ENCODE data around the gene S1PR3. TPM values are rescaled to one million over a fixed set of nuclear protein-coding genes. Genes with fewer than 3 reads are reported as not detected.

The S1PR3 gene
- total and polyA plus RNA-seq, 12 donors = 3.6 to 61.6 (median 13.3) TPM

DNA sequence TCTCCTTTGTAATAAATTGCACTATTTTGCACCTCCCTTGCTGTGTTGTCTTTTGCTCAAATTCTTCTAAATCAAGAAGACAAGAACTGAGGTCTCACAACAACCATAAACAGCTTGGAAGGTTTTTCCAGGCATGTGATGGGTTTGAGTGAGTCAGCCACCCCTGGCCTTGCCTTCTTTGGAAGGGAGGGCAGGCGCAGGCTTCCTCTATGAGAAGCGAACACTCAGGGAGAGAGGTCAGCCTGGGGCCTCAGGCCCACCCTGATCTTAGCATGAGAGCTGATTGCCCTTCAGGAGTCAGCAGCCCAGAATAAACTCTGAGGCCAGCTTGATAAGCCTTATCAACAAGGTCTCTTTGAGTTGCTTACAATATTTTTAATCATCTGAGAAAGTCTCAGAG, 31.6 kb downstream of the S1PR3 start:
- H3K4me1 ChIP-seq = peaks cover 3 to 34% (median 27%) of the 10 kb centered on the region in 9 donors
- no peaks in the 10 kb centered on the region for H3K9me3 ChIP-seq
- peak; percentile 55 to 83 (median 74) for ATAC-seq
- peaks cover 0 to under 1% (median 0%) of the 10 kb centered on the region in 7 donors for H3K27me3 ChIP-seq
- no peak overlapping the region for H3K4me3 ChIP-seq
- TF ChIP-seq, protein P1, sequence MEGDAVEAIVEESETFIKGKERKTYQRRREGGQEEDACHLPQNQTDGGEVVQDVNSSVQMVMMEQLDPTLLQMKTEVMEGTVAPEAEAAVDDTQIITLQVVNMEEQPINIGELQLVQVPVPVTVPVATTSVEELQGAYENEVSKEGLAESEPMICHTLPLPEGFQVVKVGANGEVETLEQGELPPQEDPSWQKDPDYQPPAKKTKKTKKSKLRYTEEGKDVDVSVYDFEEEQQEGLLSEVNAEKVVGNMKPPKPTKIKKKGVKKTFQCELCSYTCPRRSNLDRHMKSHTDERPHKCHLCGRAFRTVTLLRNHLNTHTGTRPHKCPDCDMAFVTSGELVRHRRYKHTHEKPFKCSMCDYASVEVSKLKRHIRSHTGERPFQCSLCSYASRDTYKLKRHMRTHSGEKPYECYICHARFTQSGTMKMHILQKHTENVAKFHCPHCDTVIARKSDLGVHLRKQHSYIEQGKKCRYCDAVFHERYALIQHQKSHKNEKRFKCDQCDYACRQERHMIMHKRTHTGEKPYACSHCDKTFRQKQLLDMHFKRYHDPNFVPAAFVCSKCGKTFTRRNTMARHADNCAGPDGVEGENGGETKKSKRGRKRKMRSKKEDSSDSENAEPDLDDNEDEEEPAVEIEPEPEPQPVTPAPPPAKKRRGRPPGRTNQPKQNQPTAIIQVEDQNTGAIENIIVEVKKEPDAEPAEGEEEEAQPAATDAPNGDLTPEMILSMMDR (IDR thresholded peaks at IDR 0.05) = no peak
- H3K27ac ChIP-seq = peak overlapping the region in 9 of 10 donors; percentile 24 to 77 (median 42)
- no peaks in the 10 kb centered on the region for H3K36me3 ChIP-seq
- no peak for DNase-seq
- intact Hi-C loops (cut with DNase I) = no loop called here
- 39 to 45% methylated on average over 2 of the region's 2 CpGs for WGBS, 2 donors

DNA sequence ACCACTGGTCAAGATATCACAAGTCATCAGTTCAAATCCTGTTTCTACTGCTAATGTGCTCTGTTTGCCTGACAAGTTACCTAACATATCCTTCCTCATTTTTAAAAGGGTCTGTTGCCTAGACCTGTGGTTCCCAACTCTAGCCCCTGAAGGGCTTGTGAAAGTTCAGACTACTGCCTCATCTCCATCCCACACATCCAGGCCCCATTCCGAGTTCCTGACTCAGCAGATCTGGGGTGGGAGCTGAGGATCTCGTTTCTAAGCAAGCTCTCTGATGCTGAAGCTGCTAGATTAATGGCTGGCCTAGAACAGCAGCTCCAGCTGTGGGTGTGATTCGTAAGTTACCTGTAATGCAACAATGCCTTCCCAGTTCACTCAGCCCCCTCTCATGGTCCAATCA, 32.5 kb downstream of the S1PR3 start:
- H3K9me3 ChIP-seq = peaks cover 0 to under 1% (median 0%) of the 10 kb centered on the region in 11 donors
- WGBS, 2 donors = 75 to 81% methylated on average over 3 of the region's 3 CpGs
- ATAC-seq (no peak), DNase-seq (no peak)
- TF ChIP-seq, protein P1 (IDR thresholded peaks at IDR 0.05) = no peak
- peaks cover 0 to 3% (median 0%) of the 10 kb centered on the region in 7 donors for H3K27me3 ChIP-seq
- no peaks in the 10 kb centered on the region for H3K36me3 ChIP-seq
- peaks cover 3 to 34% (median 27%) of the 10 kb centered on the region in 9 donors for H3K4me1 ChIP-seq
- H3K27ac ChIP-seq = peak overlapping the region in 5 of 10 donors; percentile 24 to 77 (median 42)
- H3K4me3 ChIP-seq = no peak overlapping the region
- intact Hi-C loops (cut with DNase I) = no loop called here

DNA sequence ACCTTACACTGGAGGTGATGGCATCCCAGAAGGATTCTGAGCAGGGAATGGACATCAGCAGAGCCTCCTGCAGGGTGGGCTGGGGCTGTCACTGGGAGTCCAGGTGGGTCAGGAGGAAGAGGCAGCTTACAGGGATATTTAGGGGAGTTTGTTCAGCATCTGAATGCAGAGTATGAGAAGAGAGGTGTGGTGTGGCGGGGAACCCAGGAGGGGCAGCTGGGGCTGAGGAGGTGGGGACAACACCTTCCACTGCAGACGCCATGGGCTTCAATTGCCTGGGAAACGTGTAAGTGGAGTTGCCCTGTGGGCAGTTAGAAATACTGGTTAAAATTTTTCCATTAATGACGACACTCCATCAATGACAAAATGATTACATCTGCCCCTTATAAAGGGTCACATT, 33.5 kb downstream of the S1PR3 start:
- Histone ChIP-seq H3K4me3 (no peak overlapping the region), H3K27ac (no peak overlapping the region), H3K27me3 (peaks cover 0 to 3% (median 0%) of the 10 kb centered on the region in 7 donors), H3K4me1 (peaks cover 3 to 34% (median 27%) of the 10 kb centered on the region in 9 donors), H3K9me3 (peaks cover 0 to 10% (median 8%) of the 10 kb centered on the region in 11 donors), H3K36me3 (no peaks in the 10 kb centered on the region)
- intact Hi-C loops (cut with DNase I) = no loop called here
- DNase-seq (no peak), ATAC-seq (no peak)
- WGBS, 2 donors = 94 to 96% methylated on average over 4 of the region's 4 CpGs
- TF ChIP-seq, protein P1 (IDR thresholded peaks at IDR 0.05) = no peak

DNA sequence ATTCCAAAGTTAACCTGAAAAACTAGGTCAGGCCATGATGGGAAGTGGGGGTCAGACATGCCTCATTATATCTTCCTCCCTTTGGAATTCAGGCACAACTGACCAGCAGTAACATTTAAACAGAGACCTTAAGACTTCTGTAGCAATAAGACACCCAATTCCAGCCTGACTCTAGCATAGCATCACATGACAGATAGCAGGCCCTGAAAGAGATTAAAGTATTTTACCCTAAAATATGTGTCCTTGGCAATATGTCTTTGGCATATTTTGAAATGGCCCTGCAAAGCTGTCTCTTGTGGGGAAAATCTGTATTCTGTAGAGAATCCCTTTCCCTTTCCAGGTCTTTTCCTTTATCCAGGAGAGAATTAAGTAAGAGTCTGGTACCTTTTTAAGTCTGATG, 34.3 kb downstream of the S1PR3 start:
- H3K9me3 ChIP-seq = peaks cover 0 to 18% (median 16%) of the 10 kb centered on the region in 11 donors
- peaks cover 3 to 34% (median 27%) of the 10 kb centered on the region in 9 donors for H3K4me1 ChIP-seq
- ATAC-seq = no peak
- H3K4me3 ChIP-seq = no peak overlapping the region
- H3K36me3 ChIP-seq = no peaks in the 10 kb centered on the region
- H3K27me3 ChIP-seq = peaks cover 0 to 3% (median 0%) of the 10 kb centered on the region in 7 donors
- DNase-seq = no peak
- intact Hi-C loops (cut with DNase I) = no loop called here
- H3K27ac ChIP-seq = no peak overlapping the region
- TF ChIP-seq, protein P1 (IDR thresholded peaks at IDR 0.05) = no peak
